ENCODE results near the gene CARD10.

GRCh38 chr22:37514526-37515051, 4.6 kb downstream of the CARD10 start:
- TF ChIP-seq, protein P1, sequence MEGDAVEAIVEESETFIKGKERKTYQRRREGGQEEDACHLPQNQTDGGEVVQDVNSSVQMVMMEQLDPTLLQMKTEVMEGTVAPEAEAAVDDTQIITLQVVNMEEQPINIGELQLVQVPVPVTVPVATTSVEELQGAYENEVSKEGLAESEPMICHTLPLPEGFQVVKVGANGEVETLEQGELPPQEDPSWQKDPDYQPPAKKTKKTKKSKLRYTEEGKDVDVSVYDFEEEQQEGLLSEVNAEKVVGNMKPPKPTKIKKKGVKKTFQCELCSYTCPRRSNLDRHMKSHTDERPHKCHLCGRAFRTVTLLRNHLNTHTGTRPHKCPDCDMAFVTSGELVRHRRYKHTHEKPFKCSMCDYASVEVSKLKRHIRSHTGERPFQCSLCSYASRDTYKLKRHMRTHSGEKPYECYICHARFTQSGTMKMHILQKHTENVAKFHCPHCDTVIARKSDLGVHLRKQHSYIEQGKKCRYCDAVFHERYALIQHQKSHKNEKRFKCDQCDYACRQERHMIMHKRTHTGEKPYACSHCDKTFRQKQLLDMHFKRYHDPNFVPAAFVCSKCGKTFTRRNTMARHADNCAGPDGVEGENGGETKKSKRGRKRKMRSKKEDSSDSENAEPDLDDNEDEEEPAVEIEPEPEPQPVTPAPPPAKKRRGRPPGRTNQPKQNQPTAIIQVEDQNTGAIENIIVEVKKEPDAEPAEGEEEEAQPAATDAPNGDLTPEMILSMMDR (optimal IDR thresholded peaks at IDR 0.05 in 1 of 3, IDR thresholded peaks at IDR 0.05 in 1 of 3, conservative IDR thresholded peaks at IDR 0.05 in 1 of 3; ENCODE audit: extremely low read depth in 1 of 3, insufficient read depth in 2 of 3, low read length in 3 of 3): no peak
- no peak for TF ChIP-seq EZH2 (IDR thresholded peaks at IDR 0.05; ENCODE audit: low read length)

Data from keratinocyte (primary cell).